Measurements from ENCODE around the gene TRPV4.
"Not testable (repeated sequence)": the region's sequence is repeated elsewhere in the genome, so short reads cannot be mapped to it uniquely, and the experiment has no call there.

Gene TRPV4

DNA sequence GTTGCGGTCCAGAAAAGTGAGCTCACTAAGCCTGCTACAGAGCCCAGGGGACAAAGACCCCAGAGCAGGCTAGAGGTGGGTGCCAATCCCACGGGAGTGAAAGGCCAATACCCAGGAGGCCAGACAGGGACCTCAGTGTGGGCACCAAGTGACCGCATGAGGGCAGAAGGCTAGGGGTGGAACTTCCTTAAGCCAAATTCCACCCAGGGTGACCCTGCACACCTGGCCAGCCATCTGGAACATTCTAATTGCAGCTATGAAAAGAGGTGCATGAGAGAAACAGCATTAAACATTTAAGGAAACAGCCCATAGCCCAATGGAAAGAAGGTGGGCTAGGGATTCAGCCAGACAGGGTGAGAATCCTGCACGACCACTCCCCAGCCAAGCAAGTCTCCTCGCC, 27.8 kb upstream of the TRPV4 start:
- DNase-seq (ENCODE audit: low spot score): no peak
- in situ Hi-C loops (cut with MboI; ENCODE audit: low sequenced_read_pairs, unreplicated experiment): no loop called here
- no peak for TF ChIP-seq CTCF (IDR thresholded peaks at IDR 0.05; ENCODE audit: borderline replicate concordance, control extremely low read depth, extremely low read depth, insufficient read depth, missing control alignments)

- in situ Hi-C loops (cut with MboI; ENCODE audit: low sequenced_read_pairs, unreplicated experiment): no loop called here
- no peak for DNase-seq (ENCODE audit: low spot score)
- TF ChIP-seq CTCF (IDR thresholded peaks at IDR 0.05; ENCODE audit: borderline replicate concordance, control extremely low read depth, extremely low read depth, insufficient read depth, missing control alignments): no peak
Measured at GRCh38 chr12:109858764-109859163, 25.6 kb upstream of the TRPV4 start.

GRCh38 chr12:109857715-109858114, 24.5 kb upstream of the TRPV4 start:
- in situ Hi-C loops (cut with MboI; ENCODE audit: low sequenced_read_pairs, unreplicated experiment): no loop called here
- DNase-seq (ENCODE audit: low spot score): no peak
- TF ChIP-seq CTCF (IDR thresholded peaks at IDR 0.05; ENCODE audit: borderline replicate concordance, control extremely low read depth, extremely low read depth, insufficient read depth, missing control alignments): no peak

- TF ChIP-seq CTCF (IDR thresholded peaks at IDR 0.05; ENCODE audit: borderline replicate concordance, control extremely low read depth, extremely low read depth, insufficient read depth, missing control alignments): no peak
- in situ Hi-C loops (cut with MboI; ENCODE audit: low sequenced_read_pairs, unreplicated experiment): no loop called here
- DNase-seq (ENCODE audit: low spot score): no peak
Measured at GRCh38 chr12:109855377-109855776, 22.2 kb upstream of the TRPV4 start.

DNA sequence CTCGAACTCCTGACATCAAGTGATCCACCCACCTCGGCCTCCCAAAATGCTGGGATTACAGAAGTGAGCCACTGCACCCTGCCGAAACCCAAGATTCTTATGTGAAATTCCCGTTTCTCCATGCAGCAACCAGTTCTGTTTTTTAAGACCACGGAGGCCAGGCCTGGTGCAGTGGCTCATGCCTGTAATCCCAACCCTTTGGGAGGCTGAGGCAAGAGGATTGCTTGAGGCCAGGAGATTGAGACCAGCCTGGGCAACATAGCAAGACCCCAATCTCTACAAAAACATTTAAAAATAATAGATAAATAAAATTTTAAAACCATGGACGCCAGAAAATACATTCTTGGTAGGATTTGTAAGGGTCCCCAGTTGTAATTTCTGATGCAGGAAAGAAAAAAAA, 17.3 kb upstream of the TRPV4 start:
- in situ Hi-C loops (cut with MboI; ENCODE audit: low sequenced_read_pairs, unreplicated experiment); DNase-seq (ENCODE audit: low spot score): not testable (repeated sequence)

DNA sequence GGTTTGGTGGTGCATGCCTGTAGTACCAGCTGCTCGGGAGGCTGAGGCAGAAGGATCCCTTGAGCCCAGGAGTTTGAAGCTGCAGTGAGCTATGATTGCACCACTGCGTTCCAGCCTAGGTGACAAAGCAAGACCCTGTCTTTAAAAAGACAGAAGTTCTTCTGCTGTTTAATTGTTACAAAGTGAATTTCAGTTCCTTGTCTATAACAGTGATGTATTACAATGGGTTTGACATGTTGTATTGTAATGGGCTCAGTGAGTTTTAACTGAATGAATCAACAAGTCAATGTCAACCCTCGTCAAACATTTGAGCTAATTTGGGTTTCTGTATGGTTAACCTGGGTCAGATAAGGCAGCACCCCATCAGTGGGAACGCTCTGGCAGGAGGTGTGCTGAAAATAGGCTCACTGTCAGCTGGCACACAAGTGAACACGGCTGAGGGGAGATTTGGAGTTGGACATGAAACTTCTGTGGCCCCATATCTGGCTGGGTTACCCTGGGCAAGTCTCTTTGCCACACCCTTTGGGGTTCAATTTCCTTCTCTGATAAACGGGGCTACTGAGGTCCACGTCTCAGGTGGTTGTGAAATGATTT, 14.0 kb upstream of the TRPV4 start:
- DNase-seq (ENCODE audit: low spot score): no peak
- in situ Hi-C loops (cut with MboI; ENCODE audit: low sequenced_read_pairs, unreplicated experiment): no loop called here
- no peak for TF ChIP-seq CTCF (IDR thresholded peaks at IDR 0.05; ENCODE audit: borderline replicate concordance, control extremely low read depth, extremely low read depth, insufficient read depth, missing control alignments)

GRCh38 chr12:109845824-109846205, 12.6 kb upstream of the TRPV4 start:
- in situ Hi-C loops (cut with MboI; ENCODE audit: low sequenced_read_pairs, unreplicated experiment): no loop called here

More at GRCh38 chr12:109845824-109846205, 12.6 kb upstream of the TRPV4 start:
- DNase-seq (ENCODE audit: low spot score): no peak
- no peak for TF ChIP-seq CTCF (IDR thresholded peaks at IDR 0.05; ENCODE audit: borderline replicate concordance, control extremely low read depth, extremely low read depth, insufficient read depth, missing control alignments)

Measured in GM13976 (cell line).